ENCODE results near the gene NECAP2. TPM values are rescaled to one million over a fixed set of nuclear protein-coding genes. Genes with fewer than 3 reads are reported as not detected.
A peak's percentile ranks its signal among the peaks of the same experiment; 100 is the strongest.

The NECAP2 gene, protein sequence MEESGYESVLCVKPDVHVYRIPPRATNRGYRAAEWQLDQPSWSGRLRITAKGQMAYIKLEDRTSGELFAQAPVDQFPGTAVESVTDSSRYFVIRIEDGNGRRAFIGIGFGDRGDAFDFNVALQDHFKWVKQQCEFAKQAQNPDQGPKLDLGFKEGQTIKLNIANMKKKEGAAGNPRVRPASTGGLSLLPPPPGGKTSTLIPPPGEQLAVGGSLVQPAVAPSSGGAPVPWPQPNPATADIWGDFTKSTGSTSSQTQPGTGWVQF
- total RNA-seq (2014; rRNA removed; shearing (Covaris generic)), result 55.0 and 72.1 TPM in 2 replicates

DNA sequence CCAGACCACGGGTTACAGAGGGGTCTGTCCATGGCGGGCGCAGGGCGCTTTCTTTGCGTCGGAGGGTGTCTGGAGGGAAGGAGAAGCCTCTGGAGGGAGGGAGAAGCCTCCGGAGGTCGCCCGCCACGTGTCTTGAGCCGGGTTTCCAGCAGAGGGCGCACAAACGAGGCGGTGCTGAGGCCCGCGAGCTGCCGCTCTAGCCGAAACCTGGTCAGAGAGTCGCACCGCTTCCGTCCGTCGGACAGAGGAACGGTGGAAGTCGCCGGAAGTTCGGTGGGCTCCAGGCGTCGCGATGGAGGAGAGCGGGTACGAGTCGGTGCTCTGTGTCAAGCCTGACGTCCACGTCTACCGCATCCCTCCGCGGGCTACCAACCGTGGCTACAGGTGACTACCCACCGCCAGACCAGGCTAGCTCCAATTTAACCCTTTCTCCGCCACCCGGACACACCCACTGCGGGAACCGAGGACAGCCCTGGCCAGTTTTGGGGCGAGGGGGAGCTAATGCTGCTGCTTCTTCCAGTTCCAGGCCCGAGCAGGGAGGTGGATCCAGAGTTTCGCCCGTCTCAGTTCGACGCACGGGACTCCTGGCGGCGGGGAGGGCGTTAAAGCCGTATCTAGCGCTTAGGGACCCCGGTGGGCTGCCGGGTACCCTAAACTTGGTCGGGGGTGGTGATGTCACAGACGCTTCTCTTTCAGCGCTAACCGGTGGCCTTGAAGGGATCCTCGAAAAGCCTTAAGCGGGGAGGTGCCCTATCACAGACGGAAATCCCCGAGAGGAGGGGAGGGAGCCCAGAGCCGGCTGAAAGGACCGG lies at the start of gene NECAP2:
TSS of gene NECAP2 (plus strand) at position 255 of the 812 bp plus-strand sequence. CDS start at position 293, 38 bp downstream.
- DNase-seq (ENCODE audit: low spot score), result peak; percentile 93

DNA sequence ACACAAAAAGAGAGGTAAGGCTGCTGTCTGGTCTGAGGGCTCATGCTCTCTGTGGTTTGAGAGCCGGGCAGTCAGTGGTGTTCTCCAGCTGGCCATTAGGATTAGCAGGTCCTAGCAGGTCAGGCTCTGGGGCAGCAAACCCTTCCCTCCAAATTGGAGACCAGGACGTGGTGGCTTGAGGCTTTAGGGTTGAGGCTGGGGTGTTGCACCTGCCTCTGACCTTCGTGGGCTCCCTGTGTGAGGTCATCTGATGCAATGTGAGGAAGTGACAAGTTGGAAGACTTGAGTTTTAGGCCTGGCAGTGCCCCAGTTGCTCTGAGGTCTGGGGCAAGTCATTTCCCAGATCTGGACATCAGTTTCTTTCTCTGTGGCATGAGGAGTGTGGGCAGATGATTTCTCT lies 49.1 kb upstream of the NECAP2 start:
- DNase-seq (ENCODE audit: low spot score), result no peak

DNA sequence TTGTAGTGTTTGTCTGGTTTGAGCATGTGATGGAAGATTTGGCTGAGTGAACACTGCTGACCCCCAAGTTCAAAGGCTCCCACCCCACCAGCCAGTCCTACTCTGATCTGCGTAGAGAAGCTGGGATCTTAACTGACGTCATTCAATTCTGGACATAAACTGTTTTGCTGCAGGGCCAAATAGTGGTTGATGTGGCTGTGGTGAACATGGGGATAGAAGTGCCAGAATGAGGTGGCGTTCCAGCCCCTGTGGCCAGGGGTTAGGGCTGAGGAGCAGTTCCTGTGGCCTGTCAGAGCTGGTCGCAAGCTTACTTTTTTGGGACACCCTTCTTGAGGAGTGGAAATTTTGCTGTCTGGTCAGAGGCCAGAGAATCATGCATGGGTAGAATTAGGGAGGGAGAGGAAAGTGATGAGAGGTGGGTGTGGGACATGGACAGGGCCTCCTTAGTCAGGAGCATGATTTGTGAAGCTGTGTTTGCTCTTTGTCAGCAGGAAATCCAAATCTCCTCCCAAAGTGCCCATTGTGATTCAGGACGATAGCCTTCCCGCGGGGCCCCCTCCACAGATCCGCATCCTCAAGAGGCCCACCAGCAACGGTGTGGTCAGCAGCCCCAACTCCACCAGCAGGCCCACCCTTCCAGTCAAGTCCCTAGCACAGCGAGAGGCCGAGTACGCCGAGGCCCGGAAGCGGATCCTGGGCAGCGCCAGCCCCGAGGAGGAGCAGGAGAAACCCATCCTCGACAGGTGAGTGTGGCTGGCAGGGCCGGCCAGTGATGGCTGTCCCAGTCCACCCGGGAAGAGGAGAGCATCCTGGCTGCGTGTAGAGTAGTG lies 47.6 kb upstream of the NECAP2 start:
- no peak for DNase-seq (ENCODE audit: low spot score)

DNA sequence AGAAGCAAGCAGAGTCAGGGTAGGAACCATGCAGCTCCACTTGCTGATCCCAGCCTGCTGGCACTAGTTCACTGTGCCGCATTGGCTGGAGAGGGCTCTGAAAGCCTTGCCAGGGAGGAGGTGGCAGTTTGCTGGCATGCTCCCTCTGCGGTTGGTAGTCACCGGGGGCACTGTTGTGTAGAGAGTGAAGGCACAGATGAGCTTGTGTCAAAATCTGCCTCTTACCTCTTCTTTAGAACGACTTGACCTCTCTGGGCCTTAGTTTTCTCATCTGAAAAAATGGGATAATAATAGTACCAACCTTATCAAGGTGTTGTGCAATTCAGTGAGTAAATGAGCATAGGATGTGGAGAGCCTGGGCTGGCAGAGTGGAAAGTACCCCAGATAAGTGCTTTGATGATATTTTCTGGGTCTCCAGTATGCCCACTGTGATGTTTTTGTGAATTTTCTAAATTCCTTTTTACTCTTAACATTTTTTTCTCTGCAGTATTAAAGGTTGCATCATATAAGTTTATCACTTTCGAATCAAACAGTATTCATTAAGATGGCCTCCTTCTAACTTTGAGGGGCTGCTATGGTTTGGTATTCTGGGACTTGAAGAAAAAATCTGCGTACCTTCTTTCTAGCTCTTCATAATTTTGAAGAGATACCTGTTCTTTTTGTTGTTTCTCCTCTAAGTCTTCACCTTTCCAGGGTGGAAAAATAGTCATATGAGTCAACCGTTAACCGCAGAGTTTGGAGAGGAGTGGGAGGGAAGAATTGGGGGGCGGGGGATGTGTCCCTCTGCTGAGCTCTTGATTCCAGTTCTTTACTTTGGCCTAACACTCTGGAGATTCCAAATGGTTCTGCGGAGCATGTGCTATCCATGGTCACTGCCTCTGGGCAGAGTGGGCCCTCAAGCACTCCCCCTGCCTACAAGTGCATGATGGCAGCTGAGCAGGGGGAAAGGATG lies 46.7 kb upstream of the NECAP2 start:
- no peak for DNase-seq (ENCODE audit: low spot score)

DNA sequence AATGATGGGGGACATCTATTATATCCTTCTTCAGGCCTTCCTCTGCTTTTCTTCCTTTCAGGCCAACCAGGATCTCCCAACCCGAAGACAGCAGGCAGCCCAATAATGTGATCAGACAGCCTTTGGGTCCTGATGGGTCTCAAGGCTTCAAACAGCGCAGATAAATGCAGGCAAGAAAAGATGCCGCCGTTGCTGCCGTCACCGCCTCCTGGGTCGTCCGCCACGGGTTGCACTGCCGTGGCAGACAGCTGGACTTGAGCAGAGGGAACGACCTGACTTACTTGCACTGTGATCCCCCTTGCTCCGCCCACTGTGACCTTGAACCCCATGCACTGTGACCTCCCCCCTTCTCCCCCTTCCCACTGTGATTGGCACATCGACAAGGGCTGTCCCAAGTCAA lies 45.5 kb upstream of the NECAP2 start:
- DNase-seq (ENCODE audit: low spot score), result no peak

DNA sequence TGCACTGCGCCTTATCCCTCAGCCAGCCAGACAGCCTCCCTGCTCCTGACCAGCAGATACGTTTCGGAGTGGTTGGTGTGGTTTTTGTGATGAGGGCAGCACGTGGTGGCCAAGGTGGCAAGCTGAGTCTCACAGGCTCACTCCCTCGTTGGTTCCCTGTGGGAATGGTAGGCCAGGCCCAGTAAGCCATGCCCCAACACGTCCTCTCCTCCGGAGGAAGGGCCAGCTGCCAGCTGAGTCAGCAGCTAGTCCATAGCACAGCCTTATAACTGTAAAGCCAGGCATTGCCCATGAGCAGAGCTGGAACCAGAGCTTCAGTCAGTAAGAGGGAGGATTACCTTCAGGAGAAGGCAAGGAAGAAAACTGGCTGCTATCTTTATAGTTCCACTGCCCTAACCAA lies 43.9 kb upstream of the NECAP2 start:
- DNase-seq (ENCODE audit: low spot score), result no peak

DNA sequence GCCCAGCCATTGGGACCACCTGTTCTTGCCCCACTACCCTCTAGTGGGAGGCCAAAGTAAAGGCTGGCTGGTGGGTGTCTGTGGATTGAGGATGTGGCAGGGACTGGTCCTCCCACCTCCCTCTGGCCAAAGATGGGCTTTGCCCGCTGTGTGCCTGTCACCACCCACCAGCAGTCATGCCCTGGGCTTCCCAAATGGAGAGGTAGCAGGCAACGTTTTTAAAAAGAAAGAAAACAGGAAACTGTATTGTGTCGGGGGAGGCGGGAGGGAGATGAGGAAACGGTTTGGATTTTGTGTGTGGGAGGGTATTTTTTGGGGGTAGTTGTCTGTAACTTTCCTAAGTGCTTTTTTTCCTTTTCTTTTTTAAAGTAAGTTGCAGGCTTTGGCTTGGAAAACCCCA lies 43.4 kb upstream of the NECAP2 start:
- no peak for DNase-seq (ENCODE audit: low spot score)

DNA sequence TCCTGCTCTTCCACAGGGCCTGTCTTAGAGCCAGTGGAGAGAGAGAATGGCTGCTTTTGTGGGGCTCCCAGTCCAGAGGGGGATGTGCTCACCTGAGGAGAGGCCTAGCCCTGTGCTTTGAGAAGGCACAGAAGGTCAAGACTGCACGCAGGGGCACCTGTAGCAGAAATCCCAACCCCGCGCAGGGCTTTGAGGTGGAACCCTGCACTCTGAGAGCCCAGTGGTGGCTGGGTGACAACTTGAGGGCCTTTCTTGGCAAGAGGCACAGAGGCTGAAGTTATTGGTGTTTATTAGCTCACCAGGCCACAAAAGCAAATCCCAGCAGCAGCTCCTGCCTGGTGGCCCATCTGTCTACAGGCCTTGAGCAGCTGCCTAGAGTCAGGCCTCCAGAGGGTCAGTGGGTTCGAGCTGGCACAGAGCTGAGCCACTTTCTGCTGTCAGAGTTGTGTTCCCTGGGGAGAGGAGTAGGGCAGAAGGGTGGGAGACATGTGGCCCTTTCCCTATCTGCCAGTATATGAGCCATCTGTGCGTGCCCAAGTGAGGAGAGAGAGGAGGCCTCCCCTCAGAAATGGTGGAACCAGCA lies 42.1 kb upstream of the NECAP2 start:
- DNase-seq (ENCODE audit: low spot score), result no peak

DNA sequence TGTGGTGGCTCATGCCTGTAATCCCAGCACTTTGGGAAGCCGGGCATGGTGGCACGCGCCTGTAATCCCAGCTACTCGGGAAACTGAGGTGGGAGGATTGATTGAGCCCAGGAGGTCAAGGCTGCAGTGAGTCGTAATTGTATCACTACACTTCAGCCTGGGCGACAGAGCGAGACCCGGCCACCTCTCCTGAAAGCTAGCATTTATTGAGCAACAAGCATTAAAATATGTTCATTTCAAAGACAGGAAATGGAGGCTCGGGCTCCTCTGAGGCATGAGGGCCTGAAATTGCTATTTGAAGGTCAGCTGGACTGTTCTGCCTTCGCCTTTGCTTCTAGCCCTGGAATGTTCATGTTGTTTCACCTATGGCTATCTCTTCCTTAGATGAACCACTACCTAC lies 37.8 kb upstream of the NECAP2 start:
- DNase-seq (ENCODE audit: low spot score), result no peak

DNA sequence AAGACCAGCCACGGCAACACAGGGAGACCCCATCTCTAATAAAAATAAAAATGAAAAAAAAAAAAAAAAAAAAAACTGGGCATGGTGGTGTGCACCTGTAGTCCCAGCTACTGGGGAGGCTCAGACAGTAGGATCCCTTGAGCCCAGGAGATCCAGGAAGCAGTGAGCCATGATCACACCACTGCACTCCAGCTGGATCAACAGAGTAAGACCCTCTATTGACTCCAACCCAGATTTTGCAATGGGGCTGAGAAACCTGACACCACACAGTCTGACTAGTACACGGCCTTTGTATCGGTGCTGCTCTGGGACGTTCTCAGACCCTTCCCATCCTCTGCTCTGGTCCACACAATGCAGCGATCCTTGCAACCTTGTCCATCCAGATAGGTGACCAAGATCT lies 35.1 kb upstream of the NECAP2 start:
- no peak for DNase-seq (ENCODE audit: low spot score)

DNA sequence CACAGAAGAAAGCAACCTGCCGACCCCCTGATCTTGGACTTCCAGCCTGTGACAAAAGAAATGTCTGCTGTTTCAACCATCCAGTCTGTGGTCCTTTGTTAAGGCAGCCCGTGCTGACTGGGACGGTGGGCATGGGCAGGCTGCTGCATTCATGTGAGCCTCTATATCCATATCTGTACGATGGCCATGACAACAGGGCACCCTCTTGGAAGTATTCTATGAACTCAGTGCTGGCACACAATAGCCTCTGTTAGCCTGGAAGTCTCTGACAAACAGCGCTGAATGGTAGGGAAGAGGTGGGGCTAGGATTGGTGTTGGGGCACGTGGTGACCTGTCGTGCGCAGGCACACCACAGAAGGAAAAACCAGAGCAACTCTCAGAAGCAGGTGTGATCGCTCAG lies 33.7 kb upstream of the NECAP2 start:
- no peak for DNase-seq (ENCODE audit: low spot score)

DNA sequence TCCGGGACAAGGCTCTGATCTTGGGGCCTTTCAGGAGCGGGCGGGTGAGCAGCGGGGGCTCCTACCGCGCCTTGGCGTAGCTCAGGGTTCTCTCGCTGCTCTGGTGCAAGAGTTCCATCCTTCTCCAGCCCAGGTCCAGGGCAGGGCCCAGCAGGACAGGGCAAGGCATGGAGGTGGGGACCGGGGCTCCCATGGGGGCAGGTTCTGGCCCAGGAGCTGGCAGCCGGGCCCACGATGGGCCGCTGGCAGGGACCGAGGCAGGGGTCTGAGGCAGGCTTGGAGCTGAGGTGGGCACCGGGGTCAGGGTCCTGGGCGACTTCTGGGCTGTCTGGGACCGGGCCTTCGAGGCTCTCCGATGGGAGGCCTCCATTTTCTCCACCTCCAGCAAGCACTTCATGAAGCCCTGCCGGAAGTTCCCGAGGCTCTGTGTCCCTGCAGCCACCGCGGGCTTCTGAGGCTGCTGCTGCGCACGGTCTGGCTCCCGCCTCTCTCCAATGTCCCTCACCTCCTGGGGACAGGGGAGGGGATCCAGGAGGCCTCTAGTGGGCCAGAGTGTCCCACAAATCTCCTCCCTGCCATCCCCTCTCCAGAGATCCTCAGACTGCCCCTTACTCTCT lies 30.9 kb upstream of the NECAP2 start:
- DNase-seq (ENCODE audit: low spot score), result no peak

DNA sequence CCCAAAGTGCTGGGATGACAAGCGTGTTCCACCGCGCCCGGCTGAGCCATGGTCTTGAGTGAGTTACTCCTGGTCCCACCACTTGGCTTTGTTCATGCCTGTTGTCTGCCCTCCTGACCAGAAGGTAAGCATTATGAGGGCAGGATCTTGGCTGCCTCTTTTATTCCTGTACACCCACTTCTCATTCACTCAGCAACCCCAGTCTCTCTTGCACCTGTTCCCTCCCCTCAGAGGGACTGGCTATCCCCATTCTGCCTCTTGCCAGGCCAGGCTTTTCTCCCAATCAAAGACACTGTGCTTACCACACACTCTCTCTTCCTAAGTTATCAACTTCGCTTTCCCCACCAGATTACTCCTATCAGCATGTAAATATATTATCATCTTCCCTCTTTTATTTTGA lies 29.7 kb upstream of the NECAP2 start:
- no peak for DNase-seq (ENCODE audit: low spot score)

DNA sequence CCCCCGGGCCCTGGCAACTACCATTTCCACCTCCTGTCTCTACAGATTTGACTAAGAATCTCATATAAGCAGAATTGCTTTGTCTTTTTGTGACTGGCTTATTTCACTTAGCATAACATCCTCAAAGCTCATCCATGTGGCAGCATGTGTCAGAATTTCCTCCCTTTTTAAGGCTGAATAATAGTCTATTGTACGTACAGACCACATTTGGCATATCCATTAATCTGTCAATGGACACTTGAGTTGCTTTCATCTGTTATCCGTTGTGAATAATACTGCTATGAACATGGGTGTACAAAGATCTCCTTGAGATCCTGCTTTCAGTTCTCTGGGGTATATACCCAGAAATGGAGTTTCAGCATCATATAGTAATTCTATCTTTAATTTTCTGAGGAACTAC lies 27.3 kb upstream of the NECAP2 start:
- no peak for DNase-seq (ENCODE audit: low spot score)

DNA sequence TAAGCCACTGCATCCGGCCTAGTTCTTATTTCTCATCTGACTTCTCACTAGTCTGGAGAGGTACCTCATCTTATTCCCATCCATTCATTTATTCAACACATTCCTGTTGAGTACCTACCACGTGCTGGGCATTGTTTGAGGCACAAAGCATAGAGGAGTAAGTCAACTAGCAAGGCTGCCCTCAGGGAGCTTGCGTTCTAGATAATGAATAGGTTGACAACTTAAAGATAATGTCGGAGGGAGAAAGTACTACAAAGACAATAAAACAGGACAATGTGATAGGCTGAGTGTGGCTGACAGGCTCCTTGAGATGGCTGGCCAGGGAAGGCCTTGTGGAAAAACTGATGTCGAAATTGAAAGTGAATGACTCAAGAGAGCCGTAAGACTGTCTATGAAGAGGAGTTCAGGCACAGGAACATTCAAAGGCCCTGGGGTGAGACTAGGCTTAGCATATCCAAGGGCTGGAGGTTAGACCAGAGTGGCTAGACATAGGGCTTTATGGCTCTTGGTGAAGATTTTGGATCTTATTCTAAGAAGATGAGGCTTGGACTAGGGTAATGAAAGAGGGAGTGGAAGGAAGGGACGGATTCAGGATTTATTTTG lies 21.6 kb upstream of the NECAP2 start:
- DNase-seq (ENCODE audit: low spot score), result no peak

DNA sequence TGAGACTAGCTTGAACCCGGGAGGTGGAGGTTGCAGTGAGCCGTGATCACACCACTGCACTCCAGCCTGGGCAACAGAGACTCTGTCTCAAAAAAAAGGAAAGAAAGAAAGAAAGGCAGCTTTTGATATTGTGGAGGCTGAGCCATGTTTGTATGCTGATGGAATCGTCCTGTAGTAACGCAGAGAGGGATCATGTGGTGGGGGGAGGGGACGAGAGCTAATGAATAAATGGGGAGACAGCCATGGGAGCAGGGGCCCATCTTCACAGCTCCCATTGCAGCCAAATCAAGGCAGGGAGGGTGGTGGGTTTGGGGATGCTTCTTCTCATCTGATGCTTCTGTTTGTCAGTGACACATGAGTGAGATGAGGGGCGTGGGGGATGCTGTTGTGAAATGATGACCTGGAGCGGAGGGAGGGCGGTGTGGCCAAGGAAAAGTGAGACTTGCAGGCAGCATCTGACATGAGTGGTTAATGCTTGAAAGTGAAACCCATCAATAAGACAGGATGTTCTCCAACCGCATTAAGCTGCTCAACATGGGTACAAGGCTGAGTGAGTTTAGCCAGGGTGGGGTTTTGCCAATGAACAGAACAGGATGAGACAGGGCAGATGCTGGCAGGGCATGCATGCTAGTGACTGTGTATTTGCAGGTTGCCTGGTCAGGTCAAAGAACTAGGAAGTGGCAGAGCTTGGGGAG lies 20.0 kb upstream of the NECAP2 start:
- DNase-seq (ENCODE audit: low spot score), result no peak

DNA sequence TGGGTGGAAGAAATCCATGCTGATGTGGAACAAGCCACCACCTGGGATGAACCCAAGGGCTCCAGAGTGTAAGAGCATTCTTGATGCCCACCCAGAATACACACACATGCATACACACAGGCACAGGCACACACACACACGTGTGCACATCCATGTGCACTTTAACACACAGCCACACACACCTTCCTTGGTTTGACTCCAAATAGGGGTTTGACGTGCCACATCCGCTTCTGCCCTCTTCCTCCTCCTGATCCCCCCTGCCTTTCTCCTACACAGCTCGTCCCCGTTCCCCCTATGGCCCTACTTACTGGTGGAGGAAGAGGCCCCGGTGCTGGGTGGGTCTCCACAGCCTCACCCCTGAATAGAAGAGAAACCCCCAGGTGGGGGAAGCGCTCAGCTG lies 19.3 kb upstream of the NECAP2 start:
- no peak for DNase-seq (ENCODE audit: low spot score)

DNA sequence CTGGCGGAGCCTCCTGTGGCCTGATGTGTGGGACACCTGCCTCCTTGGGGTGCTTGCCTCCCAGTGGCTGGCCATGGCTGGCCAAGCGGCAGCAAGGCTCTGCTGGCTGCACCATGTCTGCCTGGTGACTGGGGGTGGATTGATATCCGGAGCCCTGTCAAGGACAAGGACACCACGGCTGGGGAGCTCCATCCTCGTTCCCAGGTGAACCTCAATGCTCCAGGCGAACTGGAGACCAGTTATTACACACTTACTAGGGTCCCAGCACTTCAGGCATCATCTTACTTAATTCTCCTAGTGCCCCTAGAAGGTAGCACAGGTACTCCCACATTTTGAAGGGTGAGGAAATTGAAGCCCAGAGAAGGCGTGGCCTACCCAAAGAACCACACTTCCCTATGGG lies 18.5 kb upstream of the NECAP2 start:
- DNase-seq (ENCODE audit: low spot score), result no peak

Data from HT-29 (cell line).